Adipocyte (in vitro differentiated cells): ENCODE data around the gene SSR3.

Source experiments
- DNase-seq: peaks from one replicate; pipeline ENCODE4 v3.0.0-alpha.2; 2015; ENCODE audit warnings: low read depth
- H3K27me3 ChIP-seq: replicated peaks from 2 replicates; pipeline ENCODE4 v1.7.0; 2013; ENCODE audit warnings: mild to moderate bottlenecking, low read length, moderate library complexity; ENCODE audit not compliant: control insufficient read depth, insufficient read depth
- H3K36me3 ChIP-seq: 2 replicates; pipeline ENCODE4 v1.7.0; 2013; ENCODE audit warnings: low read length, mild to moderate bottlenecking, moderate library complexity; ENCODE audit not compliant: control insufficient read depth, insufficient read depth, severe bottlenecking
- H3K4me1 ChIP-seq: 2 replicates; pipeline ENCODE4 v1.7.0; 2013; ENCODE audit warnings: mild to moderate bottlenecking, low read length, moderate library complexity; ENCODE audit not compliant: control insufficient read depth, insufficient read depth
- H3K4me3 ChIP-seq: 2 replicates; pipeline ENCODE4 v1.7.0; 2013; ENCODE audit warnings: mild to moderate bottlenecking, low read length, moderate library complexity
- H3K9ac ChIP-seq: 2 replicates; pipeline ENCODE4 v1.7.0; 2013; ENCODE audit warnings: mild to moderate bottlenecking, low read length, moderate library complexity
- H3K9me3 ChIP-seq: 2 replicates; pipeline ENCODE4 v1.7.0; 2013; ENCODE audit warnings: mild to moderate bottlenecking, low read length, moderate library complexity; ENCODE audit not compliant: control insufficient read depth

Gene SSR3

DNA sequence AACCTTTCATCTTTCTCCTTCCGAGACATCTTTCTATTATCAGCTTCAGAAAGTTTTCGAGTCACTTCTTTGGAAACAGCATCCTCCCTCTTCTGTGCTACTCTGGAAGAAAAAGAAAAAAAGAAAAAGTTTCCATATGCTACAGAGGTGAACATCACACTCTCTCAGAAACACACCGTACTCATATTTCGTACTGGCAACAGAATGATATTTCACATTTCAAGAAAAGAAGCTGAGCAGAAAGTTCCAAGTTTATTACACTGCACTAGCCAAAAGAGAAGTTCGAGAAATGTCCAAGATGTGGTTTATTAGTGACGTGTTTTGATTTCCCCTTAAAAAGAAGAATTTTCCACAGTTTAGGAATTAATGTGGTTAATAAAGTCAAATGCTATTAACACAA, 6.0 kb downstream of the SSR3 start:
- Histone ChIP-seq H3K9ac (peak overlapping the region; percentile 66), H3K9me3 (no peaks in the 10 kb centered on the region), H3K4me3 (no peak overlapping the region), H3K4me1 (peaks cover 79% of the 10 kb centered on the region), H3K36me3 (peaks cover 88% of the 10 kb centered on the region), H3K27me3 (no peaks in the 10 kb centered on the region)
- DNase-seq: peak; percentile 25

- Histone ChIP-seq H3K36me3 (peaks cover 95% of the 10 kb centered on the region), H3K4me3 (peak overlapping the region; percentile 48)
- DNase-seq: peak; percentile 32
These were observed 6.8 kb downstream of the SSR3 start for GRCh38 chr3:156548041-156548687.

GRCh38 chr3:156547637-156548036, 7.3 kb downstream of the SSR3 start:
- no peaks in the 10 kb centered on the region for H3K27me3 ChIP-seq
- no peaks in the 10 kb centered on the region for H3K9me3 ChIP-seq
- peaks cover 99% of the 10 kb centered on the region for H3K36me3 ChIP-seq
- peaks cover 82% of the 10 kb centered on the region for H3K4me1 ChIP-seq
- H3K9ac ChIP-seq: no peak overlapping the region
- H3K4me3 ChIP-seq: peak overlapping the region; percentile 30
- DNase-seq: peak; percentile 19

More at GRCh38 chr3:156548041-156548687, 6.8 kb downstream of the SSR3 start:
- Histone ChIP-seq H3K27me3 (no peaks in the 10 kb centered on the region), H3K4me1 (peaks cover 82% of the 10 kb centered on the region), H3K9ac (peak overlapping the region; percentile 66), H3K9me3 (no peaks in the 10 kb centered on the region)

DNA sequence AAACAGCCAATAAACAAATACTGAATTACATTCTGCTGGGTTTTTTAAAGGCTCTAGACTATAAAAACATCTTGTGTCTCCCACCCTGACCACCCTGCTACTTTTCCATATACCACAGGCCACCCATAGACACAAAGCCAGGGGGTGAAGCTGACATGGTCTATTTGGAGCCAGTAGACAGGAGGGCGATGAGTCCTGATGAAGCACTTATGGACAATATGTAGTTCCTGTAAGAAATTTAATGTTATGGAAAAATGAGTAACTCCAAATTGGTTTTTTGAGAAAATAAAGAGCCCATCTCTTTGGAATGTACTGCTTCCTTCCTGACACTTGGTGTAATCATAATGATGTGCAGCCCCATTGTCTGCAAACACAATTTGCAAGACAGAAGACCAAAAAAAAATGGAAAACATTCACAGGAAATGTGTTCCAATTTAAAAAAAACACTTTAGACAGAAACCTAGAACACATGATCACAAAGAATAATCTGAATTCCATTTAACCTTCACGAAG, 11.8 kb downstream of the SSR3 start:
- Histone ChIP-seq H3K9ac (peak overlapping the region; percentile 47), H3K27me3 (no peaks in the 10 kb centered on the region), H3K9me3 (no peaks in the 10 kb centered on the region), H3K4me1 (peaks cover 58% of the 10 kb centered on the region), H3K36me3 (peaks cover 97% of the 10 kb centered on the region), H3K4me3 (no peak overlapping the region)
- no peak for DNase-seq

GRCh38 chr3:156542101-156543042, 12.5 kb downstream of the SSR3 start:
- no peak for DNase-seq
- H3K9ac ChIP-seq: peak overlapping the region; percentile 47
- H3K4me3 ChIP-seq: no peak overlapping the region
- peaks cover 54% of the 10 kb centered on the region for H3K4me1 ChIP-seq
- peaks cover 96% of the 10 kb centered on the region for H3K36me3 ChIP-seq
- no peaks in the 10 kb centered on the region for H3K9me3 ChIP-seq
- H3K27me3 ChIP-seq: no peaks in the 10 kb centered on the region

DNA sequence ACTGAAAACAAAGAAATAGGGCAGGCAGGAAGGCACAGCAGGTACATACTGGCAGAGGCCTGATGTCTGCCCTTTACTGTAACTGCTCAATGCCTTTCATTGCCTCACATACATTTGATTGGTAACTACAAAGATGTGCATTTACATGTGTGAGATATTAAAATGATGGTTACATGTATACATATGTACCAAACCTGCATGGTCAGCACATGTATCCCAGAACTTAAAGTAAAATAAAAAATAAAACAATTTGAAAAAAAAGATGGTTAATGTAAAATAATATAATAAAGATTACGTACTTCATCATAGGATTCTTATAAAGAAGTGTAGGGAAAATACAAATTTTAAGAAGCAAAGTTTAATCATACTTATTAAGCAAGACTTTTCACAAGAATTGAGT, 15.1 kb downstream of the SSR3 start:
- no peak for DNase-seq
- Histone ChIP-seq H3K36me3 (peaks cover 71% of the 10 kb centered on the region), H3K9ac (no peak overlapping the region), H3K9me3 (no peaks in the 10 kb centered on the region), H3K4me3 (no peak overlapping the region), H3K27me3 (no peaks in the 10 kb centered on the region), H3K4me1 (peaks cover 68% of the 10 kb centered on the region)

DNA sequence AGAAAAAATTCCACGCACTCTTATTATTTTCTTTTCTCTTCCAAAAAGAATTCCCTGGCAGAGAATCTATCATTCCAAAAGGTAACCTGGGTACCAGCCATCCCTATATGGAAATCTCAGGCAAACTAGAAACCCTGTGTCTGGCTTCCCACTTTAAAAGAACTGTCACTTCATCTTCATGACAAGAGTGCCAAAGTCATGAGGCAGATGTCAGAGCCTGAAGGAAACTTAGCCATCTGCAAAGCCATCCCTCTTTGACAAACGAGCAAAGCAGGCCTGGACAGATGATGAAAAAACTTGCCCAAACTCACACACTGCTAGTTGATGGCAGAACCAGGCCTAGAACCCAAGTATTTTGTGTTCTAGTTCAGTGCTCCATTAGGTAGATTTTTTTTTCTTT, 15.9 kb downstream of the SSR3 start:
- peaks cover 69% of the 10 kb centered on the region for H3K4me1 ChIP-seq
- DNase-seq: no peak
- peaks cover 63% of the 10 kb centered on the region for H3K36me3 ChIP-seq
- H3K9me3 ChIP-seq: no peaks in the 10 kb centered on the region
- no peaks in the 10 kb centered on the region for H3K27me3 ChIP-seq
- H3K9ac ChIP-seq: no peak overlapping the region
- no peak overlapping the region for H3K4me3 ChIP-seq

DNA sequence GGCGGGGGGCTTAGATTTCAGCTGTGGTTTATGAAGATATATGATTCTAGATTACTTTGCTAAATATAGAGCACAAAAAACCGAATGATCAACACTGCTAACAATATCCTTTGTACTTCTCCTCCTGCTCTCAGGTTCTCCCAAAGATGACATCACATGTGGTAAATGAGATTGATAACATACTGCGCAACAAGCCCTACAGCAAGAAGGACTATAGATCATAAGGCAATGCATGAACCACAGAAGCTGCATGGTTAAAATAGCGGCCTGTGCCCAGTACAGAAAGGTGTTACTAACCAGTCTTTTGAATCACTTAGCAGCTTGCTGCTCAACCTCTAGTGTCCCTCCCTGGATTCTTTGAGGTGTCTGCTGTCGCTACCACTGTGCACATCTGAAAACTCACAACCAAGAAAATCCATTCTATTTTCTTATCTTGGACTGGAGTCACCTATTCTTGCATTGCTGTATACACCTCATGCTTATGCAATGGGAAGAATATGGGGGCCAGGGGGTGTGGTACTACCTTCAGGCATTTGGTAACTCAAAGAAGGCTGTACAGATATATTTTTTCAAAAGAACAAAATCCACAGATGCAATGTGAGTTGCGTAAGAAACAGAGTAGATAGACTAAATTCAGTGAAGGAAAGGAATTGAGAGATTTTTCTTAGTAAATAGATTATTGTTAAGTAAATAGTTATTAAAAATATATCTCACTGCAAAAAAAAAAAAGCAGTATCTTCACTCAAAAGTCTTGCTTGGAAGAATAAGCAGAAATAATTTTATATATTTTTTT, 18.2 kb downstream of the SSR3 start:
- Histone ChIP-seq H3K27me3 (no peaks in the 10 kb centered on the region), H3K9me3 (no peaks in the 10 kb centered on the region), H3K36me3 (peaks cover 41% of the 10 kb centered on the region), H3K4me1 (peaks cover 63% of the 10 kb centered on the region), H3K9ac (peak overlapping the region; percentile 63), H3K4me3 (no peak overlapping the region)
- DNase-seq: peak; percentile 58

DNA sequence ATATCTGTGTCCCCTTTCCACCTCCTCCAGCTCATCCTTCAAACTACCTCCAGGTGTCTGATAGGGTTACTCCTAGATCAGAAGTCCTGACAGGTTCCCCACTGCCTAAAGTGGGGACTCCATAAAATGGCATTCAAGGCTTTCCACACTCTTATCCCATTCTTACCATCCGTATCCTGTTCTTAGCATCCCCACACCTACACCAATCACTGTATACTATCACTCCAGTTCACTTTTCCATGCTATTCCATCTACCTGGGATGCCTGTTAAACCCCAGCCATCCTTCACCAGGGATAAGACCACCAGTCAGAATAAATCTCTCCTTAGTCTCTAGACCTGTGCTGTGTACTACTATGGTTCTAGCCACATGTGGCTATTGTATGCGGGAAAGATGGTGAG, 19.1 kb downstream of the SSR3 start:
- no peaks in the 10 kb centered on the region for H3K9me3 ChIP-seq
- no peaks in the 10 kb centered on the region for H3K27me3 ChIP-seq
- H3K36me3 ChIP-seq: peaks cover 32% of the 10 kb centered on the region
- H3K4me1 ChIP-seq: peaks cover 54% of the 10 kb centered on the region
- H3K9ac ChIP-seq: peak overlapping the region; percentile 63
- H3K4me3 ChIP-seq: peak overlapping the region; percentile 17
- DNase-seq: no peak

DNA sequence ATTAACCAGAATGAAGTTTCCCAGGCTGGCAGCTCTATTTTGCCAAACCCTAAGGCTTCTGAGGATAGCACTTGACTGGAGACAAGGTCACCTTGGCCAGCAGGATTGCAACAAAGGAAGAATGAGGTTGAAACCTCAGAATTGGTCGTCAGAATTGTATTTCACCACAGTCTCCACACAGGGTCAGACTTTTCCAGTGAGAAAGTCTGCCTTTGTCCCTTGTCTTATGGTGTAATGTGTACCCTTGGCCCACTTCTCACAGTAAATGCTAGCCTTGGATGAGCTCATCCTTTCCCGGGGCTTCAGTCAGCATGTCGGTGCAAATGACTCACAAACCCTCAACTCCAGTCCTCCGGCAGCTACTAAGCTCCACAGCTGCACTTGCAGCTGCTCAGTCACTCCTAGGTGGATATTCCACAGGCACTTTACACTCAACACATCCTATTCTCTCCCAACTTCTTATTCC, 19.7 kb downstream of the SSR3 start:
- Histone ChIP-seq H3K27me3 (no peaks in the 10 kb centered on the region), H3K9me3 (no peaks in the 10 kb centered on the region), H3K4me3 (no peak overlapping the region), H3K4me1 (peaks cover 51% of the 10 kb centered on the region), H3K36me3 (peaks cover 27% of the 10 kb centered on the region), H3K9ac (peak overlapping the region; percentile 63)
- DNase-seq: peak; percentile 98
